ENCODE data around the gene ABCA10. TPM values are rescaled to one million over a fixed set of nuclear protein-coding genes. Genes with fewer than 3 reads are reported as not detected.
A peak's percentile ranks its signal among the peaks of the same experiment; 100 is the strongest.

The ABCA10 gene
- total and polyA plus RNA-seq, 4 donors = 0.32 to 5.5 (median 2.0) TPM

DNA sequence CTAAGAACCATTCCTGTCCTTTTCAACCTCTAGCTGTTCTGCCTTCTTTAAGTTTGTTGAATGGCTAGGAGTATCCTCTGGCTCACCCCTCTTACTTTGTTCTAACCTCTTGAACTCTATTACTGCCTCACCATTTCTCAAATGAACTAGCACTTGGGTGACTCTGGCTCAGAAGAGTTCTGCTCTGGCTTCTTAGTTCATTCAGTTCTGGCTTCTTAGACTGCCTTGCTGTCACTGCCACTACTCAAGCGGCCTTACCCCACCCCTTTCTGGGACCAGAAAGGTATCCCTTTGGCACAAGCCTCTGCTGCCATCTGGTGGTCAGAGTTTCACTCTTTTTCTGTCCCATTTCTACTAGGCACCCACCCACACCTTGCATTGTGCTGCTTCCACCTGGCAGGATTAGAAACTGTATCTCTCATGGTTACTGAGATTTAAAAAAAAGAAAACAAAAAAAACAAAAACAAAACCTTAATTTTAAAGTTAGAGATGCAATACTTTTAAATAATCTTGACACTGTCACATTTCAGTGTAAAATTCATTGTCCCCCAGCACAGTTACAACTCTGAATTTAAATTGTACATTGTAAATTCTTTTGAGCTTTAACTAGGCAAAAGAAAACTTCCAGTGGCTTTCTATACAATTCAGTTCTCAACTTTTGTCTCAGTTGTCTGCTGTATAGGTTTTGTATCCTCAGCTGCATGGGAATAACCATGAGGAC is 6.9 kb upstream of the ABCA10 start:
- peak; percentile 94 to 96 for TF ChIP-seq RAD21 (IDR thresholded peaks at IDR 0.05)
- no peak for TF ChIP-seq FOXA2 (IDR thresholded peaks at IDR 0.05)
- peak; percentile 78 for TF ChIP-seq NR2F2 (IDR thresholded peaks at IDR 0.05)
- TF ChIP-seq, protein P1, sequence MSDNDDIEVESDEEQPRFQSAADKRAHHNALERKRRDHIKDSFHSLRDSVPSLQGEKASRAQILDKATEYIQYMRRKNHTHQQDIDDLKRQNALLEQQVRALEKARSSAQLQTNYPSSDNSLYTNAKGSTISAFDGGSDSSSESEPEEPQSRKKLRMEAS (IDR thresholded peaks at IDR 0.05) = no peak
- TF ChIP-seq, protein P2, sequence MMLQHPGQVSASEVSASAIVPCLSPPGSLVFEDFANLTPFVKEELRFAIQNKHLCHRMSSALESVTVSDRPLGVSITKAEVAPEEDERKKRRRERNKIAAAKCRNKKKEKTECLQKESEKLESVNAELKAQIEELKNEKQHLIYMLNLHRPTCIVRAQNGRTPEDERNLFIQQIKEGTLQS (IDR thresholded peaks at IDR 0.05) = no peak
- no peak for TF ChIP-seq YY1 (IDR thresholded peaks at IDR 0.05)
- no peak for TF ChIP-seq GABPA (IDR thresholded peaks at IDR 0.05 in 1 of 2, conservative IDR thresholded peaks at IDR 0.05 in 1 of 2)
- TF ChIP-seq, protein P3, sequence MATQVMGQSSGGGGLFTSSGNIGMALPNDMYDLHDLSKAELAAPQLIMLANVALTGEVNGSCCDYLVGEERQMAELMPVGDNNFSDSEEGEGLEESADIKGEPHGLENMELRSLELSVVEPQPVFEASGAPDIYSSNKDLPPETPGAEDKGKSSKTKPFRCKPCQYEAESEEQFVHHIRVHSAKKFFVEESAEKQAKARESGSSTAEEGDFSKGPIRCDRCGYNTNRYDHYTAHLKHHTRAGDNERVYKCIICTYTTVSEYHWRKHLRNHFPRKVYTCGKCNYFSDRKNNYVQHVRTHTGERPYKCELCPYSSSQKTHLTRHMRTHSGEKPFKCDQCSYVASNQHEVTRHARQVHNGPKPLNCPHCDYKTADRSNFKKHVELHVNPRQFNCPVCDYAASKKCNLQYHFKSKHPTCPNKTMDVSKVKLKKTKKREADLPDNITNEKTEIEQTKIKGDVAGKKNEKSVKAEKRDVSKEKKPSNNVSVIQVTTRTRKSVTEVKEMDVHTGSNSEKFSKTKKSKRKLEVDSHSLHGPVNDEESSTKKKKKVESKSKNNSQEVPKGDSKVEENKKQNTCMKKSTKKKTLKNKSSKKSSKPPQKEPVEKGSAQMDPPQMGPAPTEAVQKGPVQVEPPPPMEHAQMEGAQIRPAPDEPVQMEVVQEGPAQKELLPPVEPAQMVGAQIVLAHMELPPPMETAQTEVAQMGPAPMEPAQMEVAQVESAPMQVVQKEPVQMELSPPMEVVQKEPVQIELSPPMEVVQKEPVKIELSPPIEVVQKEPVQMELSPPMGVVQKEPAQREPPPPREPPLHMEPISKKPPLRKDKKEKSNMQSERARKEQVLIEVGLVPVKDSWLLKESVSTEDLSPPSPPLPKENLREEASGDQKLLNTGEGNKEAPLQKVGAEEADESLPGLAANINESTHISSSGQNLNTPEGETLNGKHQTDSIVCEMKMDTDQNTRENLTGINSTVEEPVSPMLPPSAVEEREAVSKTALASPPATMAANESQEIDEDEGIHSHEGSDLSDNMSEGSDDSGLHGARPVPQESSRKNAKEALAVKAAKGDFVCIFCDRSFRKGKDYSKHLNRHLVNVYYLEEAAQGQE (IDR thresholded peaks at IDR 0.05) = no peak
- no peak for TF ChIP-seq ZBTB33 (IDR thresholded peaks at IDR 0.05)
- no peak for TF ChIP-seq HNF4G (IDR thresholded peaks at IDR 0.05)
- TF ChIP-seq FOXA1 (IDR thresholded peaks at IDR 0.05) = no peak
- TF ChIP-seq TAF1 (conservative IDR thresholded peaks at IDR 0.05) = no peak
- TF ChIP-seq HNF4A (conservative IDR thresholded peaks at IDR 0.05) = no peak
- TF ChIP-seq, protein P4, sequence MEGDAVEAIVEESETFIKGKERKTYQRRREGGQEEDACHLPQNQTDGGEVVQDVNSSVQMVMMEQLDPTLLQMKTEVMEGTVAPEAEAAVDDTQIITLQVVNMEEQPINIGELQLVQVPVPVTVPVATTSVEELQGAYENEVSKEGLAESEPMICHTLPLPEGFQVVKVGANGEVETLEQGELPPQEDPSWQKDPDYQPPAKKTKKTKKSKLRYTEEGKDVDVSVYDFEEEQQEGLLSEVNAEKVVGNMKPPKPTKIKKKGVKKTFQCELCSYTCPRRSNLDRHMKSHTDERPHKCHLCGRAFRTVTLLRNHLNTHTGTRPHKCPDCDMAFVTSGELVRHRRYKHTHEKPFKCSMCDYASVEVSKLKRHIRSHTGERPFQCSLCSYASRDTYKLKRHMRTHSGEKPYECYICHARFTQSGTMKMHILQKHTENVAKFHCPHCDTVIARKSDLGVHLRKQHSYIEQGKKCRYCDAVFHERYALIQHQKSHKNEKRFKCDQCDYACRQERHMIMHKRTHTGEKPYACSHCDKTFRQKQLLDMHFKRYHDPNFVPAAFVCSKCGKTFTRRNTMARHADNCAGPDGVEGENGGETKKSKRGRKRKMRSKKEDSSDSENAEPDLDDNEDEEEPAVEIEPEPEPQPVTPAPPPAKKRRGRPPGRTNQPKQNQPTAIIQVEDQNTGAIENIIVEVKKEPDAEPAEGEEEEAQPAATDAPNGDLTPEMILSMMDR (IDR thresholded peaks at IDR 0.05; ENCODE audit: low read depth, low read length, missing input control) = peak; percentile 74
- TF ChIP-seq EGR1 (IDR thresholded peaks at IDR 0.05; ENCODE audit: low read depth in 2 of 2) = no peak
- TF ChIP-seq RXRA (IDR thresholded peaks at IDR 0.05) = peak in 1 of 2 donors; percentile 26
- no peak for TF ChIP-seq SP1 (IDR thresholded peaks at IDR 0.05)
- TF ChIP-seq JUND (IDR thresholded peaks at IDR 0.05) = no peak
- Histone ChIP-seq H3K4me1 (ENCODE audit: control insufficient read depth in 4 of 4, insufficient read depth in 4 of 4, low read length in 3 of 4) (peaks cover 0 to 5% (median 0%) of the 10 kb centered on the region in 4 donors), H3K4me3 (ENCODE audit: low read depth in 1 of 3, low read length in 3 of 3) (no peak overlapping the region), H3K27me3 (ENCODE audit: control insufficient read depth in 4 of 4, insufficient read depth in 4 of 4, low read length in 3 of 4) (no peaks in the 10 kb centered on the region), H3K9me3 (ENCODE audit: control insufficient read depth in 4 of 4, low read length in 3 of 4) (peaks cover 0 to 5% (median 2%) of the 10 kb centered on the region in 4 donors), H3K27ac (ENCODE audit: low read depth in 1 of 2, low read length in 2 of 2) (no peak overlapping the region), H3K9ac (ENCODE audit: low read depth in 1 of 2, low read length in 2 of 2) (no peak overlapping the region), H3K36me3 (ENCODE audit: control insufficient read depth in 4 of 4, insufficient read depth in 3 of 4, low read depth in 1 of 4, low read length in 3 of 4) (peaks cover 0 to 3% (median 0%) of the 10 kb centered on the region in 4 donors)
- DNase-seq (ENCODE audit: low spot score) = peak; percentile 79
- WGBS = 40% methylated on average over 1 of the region's 1 CpG

Data from liver (tissue), 9 donors.